Neural progenitor cell (in vitro differentiated cells): ENCODE data around the gene RAD52.

ENCODE experiments used
- EZH2 ChIP-seq: fragments of 200-600 bp; sonication (generic); IDR thresholded peaks from 2 replicates; pipeline ENCODE4 v1.6.1; 2017; ENCODE audit warnings: antibody characterized with exemption, mild to moderate bottlenecking, moderate library complexity
- EZH2phosphoT487 ChIP-seq: fragments of 200-600 bp; sonication (generic); IDR thresholded peaks from 2 replicates; pipeline ENCODE4 v1.6.1; 2017; ENCODE audit warnings: antibody characterized with exemption
- TF ChIP-seq, protein P1 (sequence below): fragments of 200-600 bp; sonication (generic); IDR thresholded peaks from 2 replicates; pipeline ENCODE4 v1.5.1; 2017; ENCODE audit warnings: antibody characterized with exemption, mild to moderate bottlenecking

- TF ChIP-seq, protein P1, sequence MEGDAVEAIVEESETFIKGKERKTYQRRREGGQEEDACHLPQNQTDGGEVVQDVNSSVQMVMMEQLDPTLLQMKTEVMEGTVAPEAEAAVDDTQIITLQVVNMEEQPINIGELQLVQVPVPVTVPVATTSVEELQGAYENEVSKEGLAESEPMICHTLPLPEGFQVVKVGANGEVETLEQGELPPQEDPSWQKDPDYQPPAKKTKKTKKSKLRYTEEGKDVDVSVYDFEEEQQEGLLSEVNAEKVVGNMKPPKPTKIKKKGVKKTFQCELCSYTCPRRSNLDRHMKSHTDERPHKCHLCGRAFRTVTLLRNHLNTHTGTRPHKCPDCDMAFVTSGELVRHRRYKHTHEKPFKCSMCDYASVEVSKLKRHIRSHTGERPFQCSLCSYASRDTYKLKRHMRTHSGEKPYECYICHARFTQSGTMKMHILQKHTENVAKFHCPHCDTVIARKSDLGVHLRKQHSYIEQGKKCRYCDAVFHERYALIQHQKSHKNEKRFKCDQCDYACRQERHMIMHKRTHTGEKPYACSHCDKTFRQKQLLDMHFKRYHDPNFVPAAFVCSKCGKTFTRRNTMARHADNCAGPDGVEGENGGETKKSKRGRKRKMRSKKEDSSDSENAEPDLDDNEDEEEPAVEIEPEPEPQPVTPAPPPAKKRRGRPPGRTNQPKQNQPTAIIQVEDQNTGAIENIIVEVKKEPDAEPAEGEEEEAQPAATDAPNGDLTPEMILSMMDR, result no peak
- TF ChIP-seq EZH2phosphoT487, result no peak
- TF ChIP-seq EZH2, result no peak
Measured at GRCh38 chr12:863285-863684, 86.2 kb downstream of the RAD52 start.
